ENCODE data around the gene ZBTB33.

ZBTB33 gene

DNA sequence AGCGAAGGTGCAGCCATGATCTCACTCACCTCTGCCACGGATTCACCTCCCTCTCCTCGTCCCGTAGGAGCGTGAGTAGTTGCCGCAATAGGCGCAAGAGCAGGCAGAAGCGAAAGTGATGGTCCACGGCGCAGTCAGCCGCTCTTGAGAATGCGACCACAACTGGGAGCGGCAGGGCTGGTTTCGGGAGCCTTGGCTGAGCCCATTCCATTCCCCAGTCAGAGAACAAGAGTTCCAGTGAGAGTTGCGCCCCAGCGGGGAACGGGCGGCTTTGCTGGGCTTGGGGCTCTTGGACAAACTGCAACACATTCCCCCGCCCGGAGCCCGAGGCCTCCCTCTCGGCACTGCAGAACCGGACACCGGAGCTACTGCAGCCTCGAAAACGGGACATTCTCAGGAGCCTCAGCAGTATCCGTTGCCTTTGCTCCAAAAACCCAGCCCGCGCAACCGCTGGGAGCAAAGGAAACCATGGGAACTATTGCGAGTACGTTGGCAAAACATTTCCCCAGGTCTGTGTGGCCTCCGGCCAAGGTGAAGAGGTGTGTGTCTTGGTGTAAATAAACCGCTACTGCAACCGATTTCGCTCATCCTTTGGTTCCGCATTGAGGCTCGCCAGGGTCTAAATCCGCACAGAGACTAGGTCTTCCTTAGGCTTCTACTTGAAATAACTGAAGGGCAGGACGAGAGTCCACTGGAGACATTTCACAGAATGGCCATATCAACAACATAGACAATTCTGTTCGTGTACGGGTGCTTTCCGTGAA is 5.7 kb upstream of the ZBTB33 start (continued):
- TF ChIP-seq, protein P1, sequence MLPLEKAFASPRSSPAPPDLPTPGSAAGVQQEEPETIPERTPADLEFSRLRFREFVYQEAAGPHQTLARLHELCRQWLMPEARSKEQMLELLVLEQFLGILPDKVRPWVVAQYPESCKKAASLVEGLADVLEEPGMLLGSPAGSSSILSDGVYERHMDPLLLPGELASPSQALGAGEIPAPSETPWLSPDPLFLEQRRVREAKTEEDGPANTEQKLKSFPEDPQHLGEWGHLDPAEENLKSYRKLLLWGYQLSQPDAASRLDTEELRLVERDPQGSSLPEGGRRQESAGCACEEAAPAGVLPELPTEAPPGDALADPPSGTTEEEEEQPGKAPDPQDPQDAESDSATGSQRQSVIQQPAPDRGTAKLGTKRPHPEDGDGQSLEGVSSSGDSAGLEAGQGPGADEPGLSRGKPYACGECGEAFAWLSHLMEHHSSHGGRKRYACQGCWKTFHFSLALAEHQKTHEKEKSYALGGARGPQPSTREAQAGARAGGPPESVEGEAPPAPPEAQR (tag by site-specific recombination; IDR thresholded peaks at IDR 0.05) = 0 out of 2 replicates have a peak, but pooled peaks have one; percentile 74
- peak; percentile 77; the same call in 1 of the 2 replicates for TF ChIP-seq ZSCAN5A (tag by site-specific recombination; IDR thresholded peaks at IDR 0.05)
- TF ChIP-seq HOXA7 (CRISPR knock-in tag; IDR thresholded peaks at IDR 0.05; ENCODE audit: borderline replicate concordance) = no peak
- TF ChIP-seq ZNF580 (tag by site-specific recombination; IDR thresholded peaks at IDR 0.05) = peak; percentile 88
- TF ChIP-seq, protein P2, sequence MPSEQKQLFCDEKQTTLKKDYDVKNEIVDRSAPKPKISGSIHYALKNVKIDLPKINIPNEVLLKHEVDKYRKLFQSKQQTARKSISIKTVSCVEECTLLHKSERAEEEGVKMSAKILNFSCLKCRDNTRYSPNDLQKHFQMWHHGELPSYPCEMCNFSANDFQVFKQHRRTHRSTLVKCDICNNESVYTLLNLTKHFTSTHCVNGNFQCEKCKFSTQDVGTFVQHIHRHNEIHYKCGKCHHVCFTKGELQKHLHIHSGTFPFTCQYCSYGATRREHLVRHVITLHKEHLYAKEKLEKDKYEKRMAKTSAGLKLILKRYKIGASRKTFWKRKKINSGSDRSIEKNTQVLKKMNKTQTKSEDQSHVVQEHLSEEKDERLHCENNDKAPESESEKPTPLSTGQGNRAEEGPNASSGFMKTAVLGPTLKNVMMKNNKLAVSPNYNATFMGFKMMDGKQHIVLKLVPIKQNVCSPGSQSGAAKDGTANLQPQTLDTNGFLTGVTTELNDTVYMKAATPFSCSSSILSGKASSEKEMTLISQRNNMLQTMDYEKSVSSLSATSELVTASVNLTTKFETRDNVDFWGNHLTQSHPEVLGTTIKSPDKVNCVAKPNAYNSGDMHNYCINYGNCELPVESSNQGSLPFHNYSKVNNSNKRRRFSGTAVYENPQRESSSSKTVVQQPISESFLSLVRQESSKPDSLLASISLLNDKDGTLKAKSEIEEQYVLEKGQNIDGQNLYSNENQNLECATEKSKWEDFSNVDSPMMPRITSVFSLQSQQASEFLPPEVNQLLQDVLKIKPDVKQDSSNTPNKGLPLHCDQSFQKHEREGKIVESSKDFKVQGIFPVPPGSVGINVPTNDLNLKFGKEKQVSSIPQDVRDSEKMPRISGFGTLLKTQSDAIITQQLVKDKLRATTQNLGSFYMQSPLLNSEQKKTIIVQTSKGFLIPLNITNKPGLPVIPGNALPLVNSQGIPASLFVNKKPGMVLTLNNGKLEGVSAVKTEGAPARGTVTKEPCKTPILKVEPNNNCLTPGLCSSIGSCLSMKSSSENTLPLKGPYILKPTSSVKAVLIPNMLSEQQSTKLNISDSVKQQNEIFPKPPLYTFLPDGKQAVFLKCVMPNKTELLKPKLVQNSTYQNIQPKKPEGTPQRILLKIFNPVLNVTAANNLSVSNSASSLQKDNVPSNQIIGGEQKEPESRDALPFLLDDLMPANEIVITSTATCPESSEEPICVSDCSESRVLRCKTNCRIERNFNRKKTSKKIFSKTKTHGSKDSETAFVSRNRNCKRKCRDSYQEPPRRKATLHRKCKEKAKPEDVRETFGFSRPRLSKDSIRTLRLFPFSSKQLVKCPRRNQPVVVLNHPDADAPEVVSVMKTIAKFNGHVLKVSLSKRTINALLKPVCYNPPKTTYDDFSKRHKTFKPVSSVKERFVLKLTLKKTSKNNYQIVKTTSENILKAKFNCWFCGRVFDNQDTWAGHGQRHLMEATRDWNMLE (tag by site-specific recombination; conservative IDR thresholded peaks at IDR 0.05; ENCODE audit: low read depth) = peak; percentile 90
- TF ChIP-seq ZNF24 (tag by site-specific recombination; IDR thresholded peaks at IDR 0.05) = peak; percentile 76
- no peak for TF ChIP-seq ZNF426 (tag by site-specific recombination; IDR thresholded peaks at IDR 0.05)
- TF ChIP-seq YY1 (tag by site-specific recombination; IDR thresholded peaks at IDR 0.05) = peak; percentile 78
- no peak for TF ChIP-seq ZNF404 (tag by site-specific recombination; IDR thresholded peaks at IDR 0.05)
- TF ChIP-seq ZNF785 (tag by site-specific recombination; IDR thresholded peaks at IDR 0.05) = no peak
- TF ChIP-seq ZNF701 (tag by site-specific recombination; IDR thresholded peaks at IDR 0.05) = no peak
- peak; percentile 64 for TF ChIP-seq ZSCAN4 (tag by site-specific recombination; IDR thresholded peaks at IDR 0.05)
- TF ChIP-seq ZNF354C (tag by site-specific recombination; IDR thresholded peaks at IDR 0.05; ENCODE audit: borderline replicate concordance, low read depth) = no peak
- TF ChIP-seq IKZF3 (tag by site-specific recombination; IDR thresholded peaks at IDR 0.05) = peak; percentile 82
- TF ChIP-seq ZNF302 (tag by site-specific recombination; IDR thresholded peaks at IDR 0.05; ENCODE audit: low read depth) = no peak
- TF ChIP-seq, protein P3, sequence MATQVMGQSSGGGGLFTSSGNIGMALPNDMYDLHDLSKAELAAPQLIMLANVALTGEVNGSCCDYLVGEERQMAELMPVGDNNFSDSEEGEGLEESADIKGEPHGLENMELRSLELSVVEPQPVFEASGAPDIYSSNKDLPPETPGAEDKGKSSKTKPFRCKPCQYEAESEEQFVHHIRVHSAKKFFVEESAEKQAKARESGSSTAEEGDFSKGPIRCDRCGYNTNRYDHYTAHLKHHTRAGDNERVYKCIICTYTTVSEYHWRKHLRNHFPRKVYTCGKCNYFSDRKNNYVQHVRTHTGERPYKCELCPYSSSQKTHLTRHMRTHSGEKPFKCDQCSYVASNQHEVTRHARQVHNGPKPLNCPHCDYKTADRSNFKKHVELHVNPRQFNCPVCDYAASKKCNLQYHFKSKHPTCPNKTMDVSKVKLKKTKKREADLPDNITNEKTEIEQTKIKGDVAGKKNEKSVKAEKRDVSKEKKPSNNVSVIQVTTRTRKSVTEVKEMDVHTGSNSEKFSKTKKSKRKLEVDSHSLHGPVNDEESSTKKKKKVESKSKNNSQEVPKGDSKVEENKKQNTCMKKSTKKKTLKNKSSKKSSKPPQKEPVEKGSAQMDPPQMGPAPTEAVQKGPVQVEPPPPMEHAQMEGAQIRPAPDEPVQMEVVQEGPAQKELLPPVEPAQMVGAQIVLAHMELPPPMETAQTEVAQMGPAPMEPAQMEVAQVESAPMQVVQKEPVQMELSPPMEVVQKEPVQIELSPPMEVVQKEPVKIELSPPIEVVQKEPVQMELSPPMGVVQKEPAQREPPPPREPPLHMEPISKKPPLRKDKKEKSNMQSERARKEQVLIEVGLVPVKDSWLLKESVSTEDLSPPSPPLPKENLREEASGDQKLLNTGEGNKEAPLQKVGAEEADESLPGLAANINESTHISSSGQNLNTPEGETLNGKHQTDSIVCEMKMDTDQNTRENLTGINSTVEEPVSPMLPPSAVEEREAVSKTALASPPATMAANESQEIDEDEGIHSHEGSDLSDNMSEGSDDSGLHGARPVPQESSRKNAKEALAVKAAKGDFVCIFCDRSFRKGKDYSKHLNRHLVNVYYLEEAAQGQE (tag by site-specific recombination; IDR thresholded peaks at IDR 0.05) = no peak; the same call in 1 of the 2 replicates
- TF ChIP-seq ZNF621 (tag by site-specific recombination; IDR thresholded peaks at IDR 0.05) = no peak
- peak; percentile 75; the same call in 1 of the 2 replicates for TF ChIP-seq ZFP69B (tag by site-specific recombination; IDR thresholded peaks at IDR 0.05)
- TF ChIP-seq ZNF561 (tag by site-specific recombination; IDR thresholded peaks at IDR 0.05; ENCODE audit: borderline replicate concordance) = peak; percentile 92
- no peak for TF ChIP-seq ZSCAN16 (tag by site-specific recombination; IDR thresholded peaks at IDR 0.05)
- no peak for TF ChIP-seq ZNF571 (tag by site-specific recombination; IDR thresholded peaks at IDR 0.05)
- TF ChIP-seq ZNF202 (tag by site-specific recombination; IDR thresholded peaks at IDR 0.05; ENCODE audit: borderline replicate concordance) = no peak
- no peak; the same call in 1 of the 2 replicates for TF ChIP-seq CTCF (tag by site-specific recombination; IDR thresholded peaks at IDR 0.05)

Measured in HEK293 (cell line).